ENCODE measurements around the gene SYT11. TPM values are rescaled to one million over a fixed set of nuclear protein-coding genes. Genes with fewer than 3 reads are reported as not detected.

Gene SYT11
- total RNA-seq, 1 donor from 2014 or later: 6.3 TPM

- Histone ChIP-seq H3K79me2 (ENCODE audit: low read depth) (peaks cover 36% of the 10 kb centered on the region), H4K20me1 (ENCODE audit: low read depth) (no peaks in the 10 kb centered on the region), H3K4me2 (peak overlapping the region; percentile 58), H3K4me3 (peak overlapping the region; percentile 50), H2AFZ (replicated peaks) (no peak overlapping the region), H3K9me3 (ENCODE audit: low read depth) (no peaks in the 10 kb centered on the region), H3K27ac (no peak overlapping the region), H3K4me1 (peaks cover 6% of the 10 kb centered on the region), H3K9ac (no peak overlapping the region), H3F3A (ENCODE audit: low read depth) (peaks cover 22% of the 10 kb centered on the region), H3K27me3 (peaks cover 32% of the 10 kb centered on the region), H3K36me3 (no peaks in the 10 kb centered on the region)
- TF ChIP-seq EZH2 (IDR thresholded peaks at IDR 0.05) (no peak), EZH2phosphoT487 (IDR thresholded peaks at IDR 0.05) (no peak), CTCF (IDR thresholded peaks at IDR 0.05) (no peak)
- H3K4me3 Mint-ChIP-seq: peak overlapping the region; percentile 89
- H3K9me3 Mint-ChIP-seq: no peaks in the 10 kb centered on the region
- DNase-seq (ENCODE audit: low spot score): no peak
- peak overlapping the region; percentile 89 for H3K27ac Mint-ChIP-seq
- H3K27me3 Mint-ChIP-seq (ENCODE audit: insufficient read depth, low read depth): peaks cover 3% of the 10 kb centered on the region
- peaks cover 35% of the 10 kb centered on the region for H3K4me1 Mint-ChIP-seq
- H3K36me3 Mint-ChIP-seq: peaks cover 9% of the 10 kb centered on the region
These were observed 550 bp upstream of the SYT11 start for GRCh38 chr1:155858800-155859233.

GRCh38 chr1:155859881-155860871 is 809 bp downstream of the SYT11 start:
- peaks cover 22% of the 10 kb centered on the region for H3F3A ChIP-seq (ENCODE audit: low read depth)
- H3K27ac ChIP-seq: no peak overlapping the region
- Mint-ChIP-seq H3K36me3 (peaks cover 3% of the 10 kb centered on the region), H3K4me3 (peak overlapping the region; percentile 89), H3K27ac (no peak overlapping the region), H3K27me3 (ENCODE audit: insufficient read depth, low read depth) (peaks cover 3% of the 10 kb centered on the region), H3K4me1 (peaks cover 35% of the 10 kb centered on the region), H3K9me3 (no peaks in the 10 kb centered on the region)
- TF ChIP-seq CTCF (IDR thresholded peaks at IDR 0.05): no peak
- no peak for TF ChIP-seq EZH2phosphoT487 (IDR thresholded peaks at IDR 0.05)
- TF ChIP-seq EZH2 (IDR thresholded peaks at IDR 0.05): no peak
- H2AFZ ChIP-seq (replicated peaks): no peak overlapping the region
- peak; percentile 53 for DNase-seq (ENCODE audit: low spot score)
- H3K9me3 ChIP-seq (ENCODE audit: low read depth): no peaks in the 10 kb centered on the region
- H3K36me3 ChIP-seq: no peaks in the 10 kb centered on the region
- H3K4me1 ChIP-seq: peaks cover 6% of the 10 kb centered on the region
- H3K4me2 ChIP-seq: no peak overlapping the region
- peak overlapping the region; percentile 24 for H3K9ac ChIP-seq
- no peaks in the 10 kb centered on the region for H4K20me1 ChIP-seq (ENCODE audit: low read depth)
- no peak overlapping the region for H3K4me3 ChIP-seq
- H3K79me2 ChIP-seq (ENCODE audit: low read depth): peaks cover 22% of the 10 kb centered on the region
- H3K27me3 ChIP-seq: peaks cover 32% of the 10 kb centered on the region

- peaks cover 22% of the 10 kb centered on the region for H3F3A ChIP-seq (ENCODE audit: low read depth)
- H3K9me3 ChIP-seq (ENCODE audit: low read depth): no peaks in the 10 kb centered on the region
- no peak for TF ChIP-seq CTCF (IDR thresholded peaks at IDR 0.05)
- TF ChIP-seq EZH2phosphoT487 (IDR thresholded peaks at IDR 0.05): no peak
- TF ChIP-seq EZH2 (IDR thresholded peaks at IDR 0.05): no peak
- no peak overlapping the region for H3K4me2 ChIP-seq
- H3K27me3 ChIP-seq: peaks cover 32% of the 10 kb centered on the region
- no peaks in the 10 kb centered on the region for H3K36me3 ChIP-seq
- no peak overlapping the region for H3K27ac ChIP-seq
- H3K36me3 Mint-ChIP-seq: no peaks in the 10 kb centered on the region
- H3K9me3 Mint-ChIP-seq: no peaks in the 10 kb centered on the region
- H3K4me3 ChIP-seq: no peak overlapping the region
- peaks cover 5% of the 10 kb centered on the region for H3K4me1 ChIP-seq
- H3K4me1 Mint-ChIP-seq: peaks cover 33% of the 10 kb centered on the region
- DNase-seq (ENCODE audit: low spot score): no peak
- peaks cover 3% of the 10 kb centered on the region for H3K27me3 Mint-ChIP-seq (ENCODE audit: insufficient read depth, low read depth)
- peak overlapping the region; percentile 24 for H3K9ac ChIP-seq
- no peaks in the 10 kb centered on the region for H4K20me1 ChIP-seq (ENCODE audit: low read depth)
- peaks cover 14% of the 10 kb centered on the region for H3K79me2 ChIP-seq (ENCODE audit: low read depth)
- H2AFZ ChIP-seq (replicated peaks): no peak overlapping the region
- peak overlapping the region; percentile 25 for H3K4me3 Mint-ChIP-seq
- H3K27ac Mint-ChIP-seq: no peak overlapping the region
These were observed 1.7 kb downstream of the SYT11 start for GRCh38 chr1:155860970-155861510.

Data from neural progenitor cell (in vitro differentiated cells).